LHCN-M2 (cell line): ENCODE measurements around the gene MAPK6. TPM values are rescaled to one million over a fixed set of nuclear protein-coding genes. Genes with fewer than 3 reads are reported as not detected.
A peak's percentile ranks its signal among the peaks of the same experiment; 100 is the strongest.
"Not testable (repeated sequence)": the region's sequence is repeated elsewhere in the genome, so short reads cannot be mapped to it uniquely, and the experiment has no call there.

Experiments used
- DNase-seq: peaks from one replicate; pipeline ENCODE4 v3.0.0-alpha.2; 2012; ENCODE audit warnings: low read depth
- total RNA-seq: library from RNA; depleted of rRNA; stranded (reverse); fragments of >200 nt; gene quantifications from 2 replicates; pipeline ENCODE4 v1.2.3, GENCODE V29; 2014

Gene MAPK6
- total RNA-seq, 1 experiment from 2014 or later: 67.1 TPM

DNA sequence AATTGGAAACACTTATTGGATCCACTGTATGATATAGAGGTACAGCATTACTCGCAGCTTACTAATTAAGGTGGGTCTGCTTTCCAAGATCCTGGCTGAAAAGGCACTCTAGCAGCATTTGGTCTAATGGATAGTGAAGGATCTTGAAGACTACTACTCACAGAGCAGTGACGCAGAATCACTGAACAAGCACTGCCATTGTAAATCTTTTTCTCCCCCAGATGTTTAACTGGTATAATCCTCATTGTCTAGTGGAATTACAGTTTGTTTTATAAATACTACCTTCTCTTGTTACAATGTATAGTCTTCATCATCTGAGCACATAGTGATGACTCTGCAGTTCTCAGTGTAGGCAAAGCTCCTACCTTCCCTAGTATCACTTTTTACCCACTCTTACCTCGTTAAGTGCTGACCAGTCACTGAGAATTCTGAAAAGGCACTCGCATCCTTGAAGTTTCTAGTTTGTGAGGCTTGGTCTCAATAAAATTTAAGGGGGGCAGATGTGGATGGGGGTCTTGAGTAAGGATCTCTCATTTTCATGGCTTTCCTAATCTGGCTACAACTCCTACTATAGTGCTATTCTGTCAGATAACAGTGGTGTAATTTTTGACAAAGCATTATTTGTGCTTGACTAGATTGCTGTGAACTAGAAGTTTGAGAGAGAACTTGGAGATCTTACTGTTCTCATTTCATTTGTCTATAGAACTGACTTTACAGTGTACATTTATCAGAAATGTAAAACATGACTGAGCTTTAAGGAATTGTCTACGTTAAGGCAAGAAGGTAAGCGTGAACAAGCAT, 23.2 kb downstream of the MAPK6 start:
- no peak for DNase-seq

- DNase-seq: not testable (repeated sequence)
Measured at GRCh38 chr15:52045795-52046298, 26.8 kb downstream of the MAPK6 start.

GRCh38 chr15:52046552-52046951, 27.5 kb downstream of the MAPK6 start:
- not testable (repeated sequence) for DNase-seq

DNA sequence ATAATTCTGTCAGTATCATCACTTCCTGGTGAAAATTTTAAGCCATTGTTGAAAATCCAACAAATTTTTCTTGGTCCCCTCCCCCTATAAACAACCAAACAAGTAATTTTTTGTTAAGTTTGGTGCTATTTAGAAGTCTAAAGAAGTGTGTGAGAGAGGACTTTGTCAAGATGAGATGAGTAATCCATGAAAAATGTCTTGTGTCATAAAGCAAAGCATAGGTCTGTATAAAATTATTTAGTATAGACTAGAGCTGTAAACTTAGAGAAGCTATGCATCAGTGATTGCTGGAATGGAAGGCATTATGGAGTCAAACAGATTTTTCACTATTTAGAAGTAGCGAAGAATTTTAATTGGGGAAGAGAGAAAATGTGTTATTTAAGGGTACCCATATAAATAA, 31.4 kb downstream of the MAPK6 start:
- peak; percentile 60 for DNase-seq

DNA sequence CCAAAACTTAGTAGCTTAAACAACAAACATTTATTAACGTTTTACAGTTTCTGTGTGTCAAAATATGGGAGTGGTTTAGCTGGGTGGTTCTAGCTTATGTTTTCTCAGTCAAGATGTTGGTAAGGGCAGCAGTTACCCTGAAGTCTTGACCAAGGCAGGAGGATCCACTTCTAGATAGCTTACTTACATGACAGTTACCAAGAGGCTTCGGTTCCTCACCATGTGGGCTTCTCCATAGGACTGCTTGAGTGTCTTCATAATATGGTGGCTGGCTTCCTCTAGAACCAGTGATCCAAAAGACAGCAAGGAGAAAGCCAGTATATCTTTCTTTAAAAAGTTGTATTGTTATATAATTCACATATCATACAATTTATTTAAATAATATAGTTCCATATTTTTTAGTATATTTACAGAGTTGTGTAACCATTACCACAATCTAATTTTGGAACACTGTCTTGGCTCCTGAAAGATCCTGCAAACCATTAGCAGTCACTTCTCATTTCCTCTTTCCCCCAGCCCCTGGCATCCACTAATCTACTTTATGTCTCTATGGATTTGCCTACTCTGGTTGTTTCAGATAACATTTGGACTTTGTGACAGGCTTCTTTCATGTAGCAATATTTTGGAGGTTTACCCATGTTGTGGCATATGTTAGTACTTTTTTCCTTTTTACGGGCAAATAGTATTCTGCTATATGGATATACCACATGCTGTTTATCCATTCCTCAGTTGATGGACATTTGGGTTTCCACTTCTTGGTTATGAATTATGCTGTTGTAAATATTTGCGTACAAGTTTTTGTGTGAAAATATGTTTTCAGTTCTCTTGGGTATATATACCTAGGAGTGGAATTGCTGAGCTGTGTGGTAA, 33.3 kb downstream of the MAPK6 start:
- DNase-seq: no peak

DNA sequence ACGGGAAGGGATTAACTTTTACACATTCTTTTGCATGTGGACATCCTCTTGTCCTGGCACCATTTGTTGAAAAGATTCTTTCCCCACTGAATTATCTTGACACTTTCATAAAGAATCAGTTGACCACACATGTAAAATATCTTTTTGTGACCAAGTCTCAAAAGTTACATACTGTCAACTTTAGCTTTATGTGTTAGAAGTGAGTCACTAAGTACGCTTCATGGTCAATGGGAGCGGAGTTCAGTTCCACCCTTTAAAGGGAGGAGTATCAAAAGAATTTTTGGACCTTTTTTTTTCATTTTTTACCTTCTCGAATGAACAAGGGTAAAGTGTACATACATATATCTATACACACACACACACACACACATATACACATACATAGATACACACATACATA, 35.4 kb downstream of the MAPK6 start:
- no peak for DNase-seq

DNA sequence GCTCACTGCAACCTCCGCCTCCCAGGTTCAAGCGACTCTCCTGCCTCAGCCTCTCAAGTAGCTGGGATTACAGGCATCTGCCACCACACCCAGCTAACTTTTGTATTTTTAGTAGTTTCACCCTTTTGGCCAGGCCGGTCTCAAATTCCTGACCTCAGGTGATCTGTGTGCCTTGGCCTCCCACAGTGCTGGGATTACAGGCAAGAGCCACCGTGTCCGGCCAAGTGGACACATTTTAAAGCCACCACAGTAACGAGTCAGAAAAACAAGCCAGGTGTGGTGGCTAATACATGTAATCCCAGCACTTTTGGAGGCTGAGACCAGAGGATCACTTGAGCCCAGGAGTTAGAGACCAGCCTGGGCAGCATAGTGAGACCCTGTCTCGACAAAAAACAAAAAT, 35.8 kb downstream of the MAPK6 start:
- DNase-seq: not testable (repeated sequence)

DNA sequence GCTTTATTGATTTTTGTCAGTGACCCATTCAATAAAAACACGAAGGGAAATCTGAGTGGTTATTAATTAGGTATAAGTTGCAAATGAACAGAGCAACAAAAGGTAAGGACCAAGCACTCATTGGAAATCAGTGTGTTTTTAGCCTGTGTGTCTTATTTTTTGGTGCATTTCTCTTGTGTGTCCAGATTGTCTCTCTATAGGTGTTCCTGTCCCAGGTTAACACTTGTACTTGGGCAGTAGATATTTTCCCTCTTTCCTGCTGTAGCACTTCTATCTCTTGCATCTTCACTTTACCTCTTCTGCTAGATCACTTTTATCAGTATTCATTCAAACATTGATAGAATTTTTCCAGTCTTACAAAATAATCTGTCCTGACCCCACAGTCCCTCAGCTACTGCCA, 37.0 kb downstream of the MAPK6 start:
- no peak for DNase-seq

- no peak for DNase-seq
Measured at GRCh38 chr15:52056496-52056895, 37.5 kb downstream of the MAPK6 start.

DNA sequence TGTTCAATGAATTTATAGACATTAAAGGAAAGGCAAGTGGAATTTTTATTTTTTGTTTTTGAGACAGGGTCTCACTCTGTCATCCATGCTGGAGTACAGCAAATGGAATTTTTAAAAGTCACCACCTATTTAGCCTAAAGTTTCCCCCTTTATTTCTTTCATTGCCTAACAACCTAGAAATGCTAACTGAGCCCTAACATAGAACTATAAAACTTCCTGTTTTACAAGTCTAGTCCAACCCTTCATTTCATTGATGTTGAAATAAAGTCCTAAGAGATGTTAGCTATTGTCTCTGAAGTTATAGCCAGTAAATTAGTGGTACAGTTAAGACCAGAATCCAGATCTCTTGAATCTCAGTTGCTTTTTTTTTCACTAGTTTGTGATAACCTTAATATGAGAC, 39.0 kb downstream of the MAPK6 start:
- DNase-seq: no peak

DNA sequence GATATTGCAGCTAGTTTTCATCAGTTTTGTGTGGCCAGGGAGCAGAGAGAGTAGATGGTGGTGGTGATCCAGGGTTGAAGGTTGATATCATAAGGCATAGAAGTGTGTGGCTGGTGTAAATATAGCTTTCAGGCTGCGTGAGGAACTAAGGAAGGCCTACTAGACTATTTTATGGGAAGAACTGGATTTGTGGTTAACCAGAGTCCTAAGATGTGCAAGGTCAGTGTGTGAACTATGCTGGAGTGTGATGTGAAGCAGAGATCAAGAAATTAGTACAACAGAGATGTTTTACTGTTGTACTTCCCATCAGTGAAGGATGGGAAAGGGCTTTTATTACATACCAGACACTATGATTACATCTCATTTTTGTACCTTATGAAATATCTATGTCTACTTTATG, 41.5 kb downstream of the MAPK6 start:
- DNase-seq: no peak

DNA sequence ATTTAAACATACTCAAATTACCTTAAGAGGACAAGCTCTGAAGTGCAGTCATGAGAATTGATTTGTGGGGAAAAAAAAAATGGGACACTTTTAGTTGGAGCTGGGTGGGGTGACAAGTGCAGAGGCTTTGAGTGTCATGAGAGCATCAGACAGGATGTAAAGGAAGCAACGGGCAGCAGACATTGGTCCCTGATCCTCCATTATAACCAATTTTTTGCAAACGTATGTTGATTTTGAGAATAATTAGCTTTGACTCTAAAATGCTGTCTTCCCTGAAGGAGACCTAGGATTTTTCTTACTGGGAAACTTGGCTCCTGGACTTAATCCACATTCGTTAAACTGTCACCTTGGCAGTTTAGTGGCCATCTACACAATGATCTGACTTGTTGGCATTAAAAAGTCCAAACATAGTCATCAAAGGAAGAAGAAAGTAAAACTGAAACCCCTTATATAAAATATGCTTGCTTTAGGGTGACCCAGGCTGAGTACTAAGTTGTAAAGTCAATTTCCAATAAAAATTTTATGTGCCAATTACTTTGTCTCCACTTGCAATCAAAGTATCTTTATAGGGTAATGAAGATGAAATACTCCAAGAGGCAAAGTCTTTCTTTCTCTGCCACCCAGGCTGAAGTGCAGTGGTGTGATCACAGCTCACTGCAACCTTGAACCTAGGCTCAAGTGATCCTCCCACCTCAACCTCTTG, 48.0 kb downstream of the MAPK6 start:
- DNase-seq: no peak

- DNase-seq: no peak
Measured at GRCh38 chr15:52067545-52067926, 48.5 kb downstream of the MAPK6 start.

- peak; percentile 17 for DNase-seq
Measured at GRCh38 chr15:52068004-52068615, 49.1 kb downstream of the MAPK6 start.

DNA sequence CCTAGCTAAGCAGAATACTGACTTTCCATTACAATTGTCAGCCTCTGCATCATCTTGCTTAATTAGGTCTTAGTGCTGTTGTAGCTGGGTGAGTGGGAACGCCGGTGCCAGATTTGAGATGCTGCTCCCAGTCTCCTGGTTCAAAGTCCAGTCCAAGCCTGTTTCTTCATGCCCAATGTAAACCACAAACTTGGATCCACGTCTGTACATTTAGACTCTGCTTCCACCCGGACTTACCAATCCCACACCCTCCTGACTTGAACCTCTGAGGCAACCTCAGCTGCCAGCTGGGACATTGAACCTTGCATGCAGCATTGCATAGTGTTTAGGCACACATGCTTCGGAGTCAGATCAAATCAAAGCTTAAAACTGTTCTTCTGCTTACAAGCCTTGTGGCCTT, 50.5 kb downstream of the MAPK6 start:
- no peak for DNase-seq

- DNase-seq: no peak
Measured at GRCh38 chr15:52071570-52071969, 52.6 kb downstream of the MAPK6 start.

GRCh38 chr15:52076889-52077781, 58.1 kb downstream of the MAPK6 start:
- peak; percentile 95 for DNase-seq

- no peak for DNase-seq
Measured at GRCh38 chr15:52078197-52078875, 59.3 kb downstream of the MAPK6 start.

- peak; percentile 65 for DNase-seq
Measured at GRCh38 chr15:52078876-52079700, 60.1 kb downstream of the MAPK6 start.
